ENCODE measurements around the gene USP16.
A peak's percentile ranks its signal among the peaks of the same experiment; 100 is the strongest.
"Not testable (repeated sequence)": the region's sequence is repeated elsewhere in the genome, so short reads cannot be mapped to it uniquely, and the experiment has no call there.

Gene USP16

GRCh38 chr21:29024474-29025327, at the start of gene USP16:
TSS of gene USP16 (plus strand) at chr21:29024668. CDS start at chr21:29027914, 3,246 bp downstream.
- DNase-seq (ENCODE audit: low read depth in 1 of 2, low spot score in 1 of 2) = peak; percentile 85 to 88

- DNase-seq (ENCODE audit: low read depth in 1 of 2, low spot score in 1 of 2) = no peak
Measured at GRCh38 chr21:28975397-28975796, 49.1 kb upstream of the USP16 start.

- DNase-seq (ENCODE audit: low read depth in 1 of 2, low spot score in 1 of 2) = no peak
Measured at GRCh38 chr21:28979092-28979491, 45.4 kb upstream of the USP16 start.

GRCh38 chr21:28982637-28983036, 41.8 kb upstream of the USP16 start:
- DNase-seq (ENCODE audit: low read depth in 1 of 2, low spot score in 1 of 2) = no peak

- no peak for DNase-seq (ENCODE audit: low read depth in 1 of 2, low spot score in 1 of 2)
Measured at GRCh38 chr21:28986677-28987076, 37.8 kb upstream of the USP16 start.

GRCh38 chr21:28988146-28988545, 36.3 kb upstream of the USP16 start:
- not testable (repeated sequence) for DNase-seq (ENCODE audit: low read depth in 1 of 2, low spot score in 1 of 2)

- DNase-seq (ENCODE audit: low read depth in 1 of 2, low spot score in 1 of 2) = no peak
Measured at GRCh38 chr21:28991861-28992525, 32.5 kb upstream of the USP16 start.

- peak; percentile 97 to 99 for DNase-seq (ENCODE audit: low read depth in 1 of 2, low spot score in 1 of 2)
Measured at GRCh38 chr21:28992526-28993292, 31.8 kb upstream of the USP16 start, which contains the start of gene LTN1. TSS of gene LTN1 (minus strand) at chr21:28992877. CDS start at chr21:28992805, 72 bp downstream.

GRCh38 chr21:28993293-28993629, 31.2 kb upstream of the USP16 start:
- DNase-seq (ENCODE audit: low read depth in 1 of 2, low spot score in 1 of 2) = no peak

GRCh38 chr21:29002442-29003144, 21.9 kb upstream of the USP16 start:
- peak; percentile 92 to 93 for DNase-seq (ENCODE audit: low read depth in 1 of 2, low spot score in 1 of 2)

GRCh38 chr21:29005696-29006095, 18.8 kb upstream of the USP16 start:
- DNase-seq (ENCODE audit: low read depth in 1 of 2, low spot score in 1 of 2) = no peak

- DNase-seq (ENCODE audit: low read depth in 1 of 2, low spot score in 1 of 2) = no peak
Measured at GRCh38 chr21:29007135-29007534, 17.3 kb upstream of the USP16 start.

GRCh38 chr21:29007810-29008209, 16.7 kb upstream of the USP16 start:
- DNase-seq (ENCODE audit: low read depth in 1 of 2, low spot score in 1 of 2) = no peak

GRCh38 chr21:29008367-29008766, 16.1 kb upstream of the USP16 start:
- DNase-seq (ENCODE audit: low read depth in 1 of 2, low spot score in 1 of 2) = no peak

GRCh38 chr21:29011236-29011635, 13.2 kb upstream of the USP16 start:
- DNase-seq (ENCODE audit: low read depth in 1 of 2, low spot score in 1 of 2) = not testable (repeated sequence)

- no peak for DNase-seq (ENCODE audit: low read depth in 1 of 2, low spot score in 1 of 2)
Measured at GRCh38 chr21:29017639-29018237, 6.7 kb upstream of the USP16 start.

GRCh38 chr21:29018540-29018939, 5.9 kb upstream of the USP16 start:
- DNase-seq (ENCODE audit: low read depth in 1 of 2, low spot score in 1 of 2) = no peak

- no peak for DNase-seq (ENCODE audit: low read depth in 1 of 2, low spot score in 1 of 2)
Measured at GRCh38 chr21:29022166-29022565, 2.3 kb upstream of the USP16 start.

GRCh38 chr21:29025328-29025713, 853 bp downstream of the USP16 start:
- no peak for DNase-seq (ENCODE audit: low read depth in 1 of 2, low spot score in 1 of 2)

GRCh38 chr21:29029524-29029923, 5.1 kb downstream of the USP16 start:
- DNase-seq (ENCODE audit: low read depth in 1 of 2, low spot score in 1 of 2) = no peak

- no peak for DNase-seq (ENCODE audit: low read depth in 1 of 2, low spot score in 1 of 2)
Measured at GRCh38 chr21:29030909-29031308, 6.4 kb downstream of the USP16 start.

Measured in activated T-helper 1 cell treated with anti-CD3 and anti-CD28 coated beads, Interleukin-2, amount 50 U/mL, for 16 hours (primary cell).